B cell (primary cell): ENCODE results near the gene MRPL55. TPM values are rescaled to one million over a fixed set of nuclear protein-coding genes. Genes with fewer than 3 reads are reported as not detected.

Experiments
- ATAC-seq: fragments of 200-7000 bp; cut with Tn5 transposase; one replicate; pipeline ENCODE4 v1.10.0; 2021; ENCODE audit warnings: low read depth, mild to moderate bottlenecking, moderate number of reproducible peaks, moderate library complexity
- CTCF ChIA-PET: fragments of 350-600 bp; sonication (Branson Sonifier 250); formaldehyde crosslinking; loops from one replicate; lab custom pipeline; 2021; ENCODE audit warnings: antibody characterized with exemption, inconsistent platforms; lab: Charles Lee
- POLR2A ChIA-PET: fragments of 350-600 bp; sonication (Branson Sonifier 250); formaldehyde crosslinking; loops from one replicate; lab custom pipeline; 2021; ENCODE audit warnings: antibody characterized with exemption; lab: Charles Lee
- DNase-seq: peaks from one replicate; pipeline ENCODE4 v3.0.0; 2013
- H2AFZ ChIP-seq: 2 replicates; pipeline ENCODE4 v1.6.1; 2012; ENCODE audit warnings: mild to moderate bottlenecking, low read depth, low read length; ENCODE audit not compliant: insufficient read depth, poor library complexity, severe bottlenecking
- H3K27ac ChIP-seq, 2 donors: 1 replicate in 1 of 2; 2 replicates in 1 of 2; pipeline ENCODE4 v1.5.1; 2012 to 2013; ENCODE audit warnings: low read length in 2 of 2, mild to moderate bottlenecking in 2 of 2, moderate library complexity in 1 of 2
- H3K27me3 ChIP-seq, 4 experiments: fragments of 200-600 bp in 1 of 4; sonication (generic) in 1 of 4; replicated peaks in 1 of 4; 1 replicate in 2 of 4; 2 replicates in 2 of 4; pipeline versions ENCODE4 v1.6.1 to v1.7.0; 2013 to 2016; ENCODE audit warnings: low read length in 3 of 4, mild to moderate bottlenecking in 2 of 4, mixed read lengths in 1 of 4, moderate library complexity in 1 of 4; ENCODE audit not compliant: insufficient read depth in 4 of 4, control insufficient read depth in 3 of 4; ENCODE audit errors: control extremely low read depth in 1 of 4
- H3K36me3 ChIP-seq, 2 experiments: replicated peaks in 1 of 2; 1 replicate in 1 of 2; 2 replicates in 1 of 2; pipeline versions ENCODE4 v1.6.1 to v1.7.1; 2013; ENCODE audit warnings: low read length in 1 of 2; ENCODE audit not compliant: insufficient read depth in 2 of 2, control insufficient read depth in 1 of 2; ENCODE audit errors: control extremely low read depth in 1 of 2, extremely low read depth in 1 of 2
- H3K4me1 ChIP-seq, 2 donors: fragments of 200-600 bp in 1 of 2; sonication (generic) in 1 of 2; 1 replicate in 1 of 2; 2 replicates in 1 of 2; pipeline versions ENCODE4 v1.5.1 to v1.6.1; 2013 to 2017; ENCODE audit warnings: low read length in 2 of 2; ENCODE audit not compliant: control insufficient read depth in 2 of 2, insufficient read depth in 2 of 2
- H3K4me2 ChIP-seq: replicated peaks from 2 replicates; pipeline ENCODE3; 2012; ENCODE audit warnings: mild to moderate bottlenecking, low read depth, low read length; ENCODE audit not compliant: poor library complexity, severe bottlenecking
- H3K4me3 ChIP-seq, 5 experiments: fragments of 200-600 bp in 1 of 5; sonication (generic) in 1 of 5; 1 replicate in 3 of 5; 2 replicates in 2 of 5; pipeline versions ENCODE4 v1.5.1 to v1.7.0; 2011 to 2016; ENCODE audit warnings: low read length in 4 of 5, mild to moderate bottlenecking in 4 of 5, low read depth in 2 of 5, control low read depth in 1 of 5, moderate library complexity in 1 of 5; ENCODE audit not compliant: insufficient read depth in 1 of 5; ENCODE audit errors: control extremely low read depth in 1 of 5, extremely low read depth in 1 of 5
- H3K79me2 ChIP-seq: fragments of 200-600 bp; sonication (generic); one replicate; pipeline ENCODE4 v1.6.0; 2016; ENCODE audit warnings: low read length; ENCODE audit not compliant: control insufficient read depth, insufficient read depth
- H3K9ac ChIP-seq: fragments of 200-600 bp; sonication (generic); 2 replicates; pipeline ENCODE4 v1.6.1; 2017; ENCODE audit warnings: mild to moderate bottlenecking, low read length, moderate library complexity
- H3K9me3 ChIP-seq, 3 donors: one replicate each; pipeline versions ENCODE4 v1.6.1 to v1.7.1; 2013; ENCODE audit warnings: low read length in 2 of 3; ENCODE audit not compliant: control insufficient read depth in 2 of 3, insufficient read depth in 1 of 3; ENCODE audit errors: control extremely low read depth in 1 of 3
- H4K20me1 ChIP-seq: 2 replicates; pipeline ENCODE4 v1.6.0; 2012; ENCODE audit warnings: mild to moderate bottlenecking, low read length; ENCODE audit not compliant: insufficient read depth, control insufficient read depth, poor library complexity, severe bottlenecking
- H3K27ac Mint-ChIP-seq: one replicate; pipeline ENCODE4 v1.8.0; 2021; ENCODE audit warnings: mixed read lengths
- H3K27me3 Mint-ChIP-seq: one replicate; pipeline ENCODE4 v1.8.0; 2021; ENCODE audit warnings: mixed read lengths
- H3K4me1 Mint-ChIP-seq: one replicate; pipeline ENCODE4 v1.8.0; 2021; ENCODE audit warnings: mixed read lengths
- H3K4me3 Mint-ChIP-seq: one replicate; pipeline ENCODE4 v1.8.0; 2021; ENCODE audit warnings: mixed read lengths
- H3K9me3 Mint-ChIP-seq: one replicate; pipeline ENCODE4 v1.8.0; 2022; ENCODE audit warnings: mixed read lengths; ENCODE audit not compliant: insufficient read depth
- CTCF ChIP-seq: fragments of 200-600 bp; IDR thresholded peaks from one replicate; pipeline ENCODE4 v1.8.0; 2022; ENCODE audit warnings: antibody characterized with exemption, mild to moderate bottlenecking
- EZH2 ChIP-seq: IDR thresholded peaks from 2 replicates; pipeline ENCODE4 v1.6.1; 2012; ENCODE audit warnings: borderline replicate concordance, low read depth, mild to moderate bottlenecking, moderate library complexity, low read length; ENCODE audit not compliant: insufficient read depth, poor library complexity, severe bottlenecking
- WGBS: methylation state at CpG from one replicate; pipeline ENCODE4 v1.1.5; 2013; ENCODE audit warnings: missing lambda C conversion rate; ENCODE audit not compliant: insufficient coverage; 5-methylcytosine and 5-hydroxymethylcytosine counted together
- intact Hi-C: fragments of 100-400 bp; cut with micrococcal nuclease; formaldehyde crosslinking; loops from one replicate; pipeline ENCODE4 v1.10.0; 2022
- polyA plus RNA-seq: library from polyadenylated mRNA; depleted of rRNA; stranded (reverse); fragments of >200 nt; gene quantifications from 2 replicates; pipeline ENCODE4 v1.2.3, GENCODE V29; 2012
- total RNA-seq, 2 donors: library from RNA; stranded (reverse); fragments of 120-200 nt in 1 of 2; gene quantifications; 1 replicate in 1 of 2; 2 replicates in 1 of 2; pipeline versions ENCODE4 v1.2.3 to v1.2.4, GENCODE V29; 2013 to 2022

Gene MRPL55
- total and polyA plus RNA-seq, 2 donors (not counting 1 experiment from before 2014, with no cell fraction given): 38.9 to 297 TPM

DNA sequence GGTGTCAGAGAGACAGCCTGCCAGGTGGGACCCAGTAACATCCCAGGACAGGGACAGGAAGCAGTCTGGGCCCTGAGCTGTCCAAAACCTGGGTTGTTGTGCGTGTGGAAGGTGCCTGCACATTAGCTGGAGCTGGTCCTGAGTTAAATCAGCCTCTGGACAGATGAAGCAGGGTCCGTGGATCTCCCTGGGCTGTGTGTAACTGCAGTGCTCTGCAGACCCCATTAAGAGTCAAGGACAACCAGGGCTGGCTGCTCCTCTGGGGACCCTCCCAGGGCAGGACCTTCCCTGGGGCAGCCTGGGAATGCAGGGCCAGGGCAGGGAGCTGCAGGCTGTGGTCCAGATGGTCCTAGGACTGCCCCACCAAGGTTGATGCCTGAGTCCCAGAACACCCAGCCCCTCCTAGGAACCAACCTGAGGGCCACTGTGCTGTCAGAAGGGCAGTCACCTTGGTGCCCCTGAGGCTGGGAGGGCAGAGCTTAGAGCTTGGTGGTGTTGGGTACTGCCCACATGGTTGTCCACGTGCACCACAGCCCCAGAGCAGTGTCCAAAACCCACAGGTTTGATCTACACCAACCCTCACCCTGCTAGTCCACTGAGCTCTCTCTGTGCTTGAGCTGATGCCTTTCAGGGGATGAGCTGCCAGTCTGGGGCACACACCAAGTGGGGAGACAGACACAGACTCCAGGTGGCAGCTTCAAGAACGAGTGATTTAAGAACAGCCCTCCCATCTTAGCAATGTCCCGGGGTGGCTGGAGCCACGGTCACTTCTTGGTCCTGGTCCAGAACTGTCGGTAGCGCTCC, 2.9 kb downstream of the MRPL55 start:
- no peak overlapping the region for H3K4me2 ChIP-seq
- H3K9me3 ChIP-seq: no peaks in the 10 kb centered on the region
- intact Hi-C loops: loop anchor here (10.0 kb wide), 2 partner anchors 169 to 1399 kb away; partner anchors contain the start of gene NUP133
- H3K4me3 ChIP-seq: no peak overlapping the region
- TF ChIP-seq EZH2: no peak
- no peak for TF ChIP-seq CTCF
- ChIA-PET CTCF (interaction anchor here (1.0 kb wide), 1 partner anchor 59 kb away, joined by 4 read pairs; the partner anchor contains the start of gene IBA57), POLR2A (interaction anchor here (1.3 to 1.5 kb wide), 2 partner anchors 24 to 60 kb away, joined by 3 to 5 read pairs; partner anchors contain the start of gene ARF1)
- no peaks in the 10 kb centered on the region for H3K27me3 ChIP-seq
- peak overlapping the region; percentile 60 for H3K4me3 Mint-ChIP-seq
- no peak overlapping the region for H3K27ac ChIP-seq
- ATAC-seq (no peak), DNase-seq (no peak)
- peaks cover 37% of the 10 kb centered on the region for H3K79me2 ChIP-seq
- H3K27me3 Mint-ChIP-seq: no peaks in the 10 kb centered on the region
- no peak overlapping the region for H3K27ac Mint-ChIP-seq
- H3K36me3 ChIP-seq: peaks cover 0 to 17% of the 10 kb centered on the region in 2 experiments
- WGBS: 94% methylated on average over 8 of the region's 8 CpGs
- peaks cover 42% of the 10 kb centered on the region for H3K4me1 Mint-ChIP-seq
- H4K20me1 ChIP-seq: peaks cover 12% of the 10 kb centered on the region
- H3K9me3 Mint-ChIP-seq: no peaks in the 10 kb centered on the region
- no peak overlapping the region for H2AFZ ChIP-seq
- no peak overlapping the region for H3K9ac ChIP-seq
- peaks cover 34 to 48% of the 10 kb centered on the region in 2 donors for H3K4me1 ChIP-seq
